ENCODE data around the gene REG1B. TPM values are rescaled to one million over a fixed set of nuclear protein-coding genes. Genes with fewer than 3 reads are reported as not detected.

The REG1B gene
- total and polyA plus RNA-seq, 2 donors (not counting 1 experiment from before 2014, with no cell fraction given), result not detected

DNA sequence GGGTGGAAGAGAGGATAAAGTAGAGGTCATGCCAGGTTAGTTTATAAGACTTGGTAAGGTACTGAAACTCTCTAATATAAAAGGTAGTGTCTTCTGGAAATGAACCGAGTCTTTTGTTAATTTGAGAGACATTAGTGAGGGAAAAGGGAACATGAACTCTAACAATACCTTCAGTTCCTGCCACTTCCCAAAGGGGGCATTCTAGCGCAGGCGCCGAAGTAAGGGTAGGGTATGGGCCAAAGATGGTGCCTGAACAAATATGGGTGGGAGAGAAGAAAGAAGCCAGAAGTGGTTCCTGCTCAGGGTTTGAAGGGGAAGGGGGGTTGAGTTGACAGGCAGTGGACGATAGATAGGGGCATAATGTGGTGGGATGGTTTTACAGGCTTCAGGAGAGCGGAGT lies 10.1 kb upstream of the REG1B start:
- Histone ChIP-seq H3K4me2 (replicated peaks; ENCODE audit: low read depth, low read length, poor library complexity, severe bottlenecking) (no peak overlapping the region), H3K4me1 (ENCODE audit: control insufficient read depth in 2 of 2, insufficient read depth in 2 of 2, low read length in 2 of 2) (peaks cover 23 to 24% of the 10 kb centered on the region in 2 donors), H3K9ac (ENCODE audit: low read length) (no peak overlapping the region), H3K36me3 (replicated peaks in 1 of 2; ENCODE audit: control extremely low read depth in 1 of 2, control insufficient read depth in 1 of 2, extremely low read depth in 1 of 2, insufficient read depth in 2 of 2, low read length in 1 of 2) (no peaks in the 10 kb centered on the region), H3K27me3 (replicated peaks in 1 of 4; ENCODE audit: control extremely low read depth in 1 of 4, control insufficient read depth in 3 of 4, insufficient read depth in 4 of 4, low read length in 3 of 4) (no peaks in the 10 kb centered on the region), H3K4me3 (ENCODE audit: control extremely low read depth in 1 of 5, extremely low read depth in 1 of 5, insufficient read depth in 1 of 5, low read depth in 2 of 5, low read length in 4 of 5) (no peak overlapping the region), H2AFZ (ENCODE audit: insufficient read depth, low read depth, low read length, poor library complexity, severe bottlenecking) (no peak overlapping the region), H3K79me2 (ENCODE audit: control insufficient read depth, insufficient read depth, low read length) (no peaks in the 10 kb centered on the region), H4K20me1 (ENCODE audit: control insufficient read depth, insufficient read depth, low read length, poor library complexity, severe bottlenecking) (no peaks in the 10 kb centered on the region), H3K27ac (ENCODE audit: low read length in 2 of 2) (no peak overlapping the region), H3K9me3 (ENCODE audit: control extremely low read depth in 1 of 3, control insufficient read depth in 2 of 3, insufficient read depth in 1 of 3, low read length in 2 of 3) (peaks cover 4 to 21% (median 8%) of the 10 kb centered on the region in 3 donors)
- ATAC-seq (ENCODE audit: low read depth) (no peak), DNase-seq (no peak)
- Mint-ChIP-seq H3K27ac (no peak overlapping the region), H3K4me3 (no peak overlapping the region), H3K27me3 (no peaks in the 10 kb centered on the region), H3K9me3 (ENCODE audit: insufficient read depth) (peaks cover 10% of the 10 kb centered on the region), H3K4me1 (peaks cover 29% of the 10 kb centered on the region)
- ChIA-PET POLR2A (no interaction called here), CTCF (no interaction called here)
- TF ChIP-seq EZH2 (IDR thresholded peaks at IDR 0.05; ENCODE audit: borderline replicate concordance, insufficient read depth, low read depth, low read length, poor library complexity, severe bottlenecking), result no peak
- TF ChIP-seq, protein P1, sequence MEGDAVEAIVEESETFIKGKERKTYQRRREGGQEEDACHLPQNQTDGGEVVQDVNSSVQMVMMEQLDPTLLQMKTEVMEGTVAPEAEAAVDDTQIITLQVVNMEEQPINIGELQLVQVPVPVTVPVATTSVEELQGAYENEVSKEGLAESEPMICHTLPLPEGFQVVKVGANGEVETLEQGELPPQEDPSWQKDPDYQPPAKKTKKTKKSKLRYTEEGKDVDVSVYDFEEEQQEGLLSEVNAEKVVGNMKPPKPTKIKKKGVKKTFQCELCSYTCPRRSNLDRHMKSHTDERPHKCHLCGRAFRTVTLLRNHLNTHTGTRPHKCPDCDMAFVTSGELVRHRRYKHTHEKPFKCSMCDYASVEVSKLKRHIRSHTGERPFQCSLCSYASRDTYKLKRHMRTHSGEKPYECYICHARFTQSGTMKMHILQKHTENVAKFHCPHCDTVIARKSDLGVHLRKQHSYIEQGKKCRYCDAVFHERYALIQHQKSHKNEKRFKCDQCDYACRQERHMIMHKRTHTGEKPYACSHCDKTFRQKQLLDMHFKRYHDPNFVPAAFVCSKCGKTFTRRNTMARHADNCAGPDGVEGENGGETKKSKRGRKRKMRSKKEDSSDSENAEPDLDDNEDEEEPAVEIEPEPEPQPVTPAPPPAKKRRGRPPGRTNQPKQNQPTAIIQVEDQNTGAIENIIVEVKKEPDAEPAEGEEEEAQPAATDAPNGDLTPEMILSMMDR (IDR thresholded peaks at IDR 0.05), result no peak
- 85% methylated on average over 2 of the region's 6 CpGs for WGBS (ENCODE audit: insufficient coverage)
- intact Hi-C loops (cut with micrococcal nuclease), result no loop called here

DNA sequence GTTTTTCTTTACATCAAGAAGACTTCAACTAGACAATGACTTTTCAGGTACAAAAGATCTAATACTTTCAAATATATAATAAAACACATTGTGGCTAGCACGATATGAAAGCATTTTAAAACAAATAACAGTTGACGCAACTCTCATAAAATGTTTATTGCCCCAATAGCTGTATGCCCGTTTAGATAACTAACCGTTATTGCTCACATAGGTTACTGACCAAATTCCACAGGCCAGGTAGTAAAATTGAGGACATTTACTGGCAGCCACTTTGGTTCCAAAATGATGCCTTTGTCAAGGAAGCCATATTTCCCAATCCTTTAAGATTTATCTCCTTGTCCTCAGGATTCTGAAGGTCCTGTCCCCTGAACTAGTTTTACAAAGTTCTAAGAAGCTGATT lies 2.9 kb upstream of the REG1B start:
- peaks cover under 1% of the 10 kb centered on the region for H3K4me1 Mint-ChIP-seq
- Histone ChIP-seq H3K79me2 (ENCODE audit: control insufficient read depth, insufficient read depth, low read length) (no peaks in the 10 kb centered on the region), H3K4me1 (ENCODE audit: control insufficient read depth in 2 of 2, insufficient read depth in 2 of 2, low read length in 2 of 2) (no peaks in the 10 kb centered on the region), H3K27ac (ENCODE audit: low read length in 2 of 2) (no peak overlapping the region), H3K4me3 (ENCODE audit: control extremely low read depth in 1 of 5, extremely low read depth in 1 of 5, insufficient read depth in 1 of 5, low read depth in 2 of 5, low read length in 4 of 5) (no peak overlapping the region), H3K27me3 (replicated peaks in 1 of 4; ENCODE audit: control extremely low read depth in 1 of 4, control insufficient read depth in 3 of 4, insufficient read depth in 4 of 4, low read length in 3 of 4) (no peaks in the 10 kb centered on the region), H2AFZ (ENCODE audit: insufficient read depth, low read depth, low read length, poor library complexity, severe bottlenecking) (no peak overlapping the region), H3K36me3 (replicated peaks in 1 of 2; ENCODE audit: control extremely low read depth in 1 of 2, control insufficient read depth in 1 of 2, extremely low read depth in 1 of 2, insufficient read depth in 2 of 2, low read length in 1 of 2) (no peaks in the 10 kb centered on the region), H4K20me1 (ENCODE audit: control insufficient read depth, insufficient read depth, low read length, poor library complexity, severe bottlenecking) (no peaks in the 10 kb centered on the region), H3K9me3 (ENCODE audit: control extremely low read depth in 1 of 3, control insufficient read depth in 2 of 3, insufficient read depth in 1 of 3, low read length in 2 of 3) (no peaks in the 10 kb centered on the region), H3K9ac (ENCODE audit: low read length) (no peak overlapping the region), H3K4me2 (replicated peaks; ENCODE audit: low read depth, low read length, poor library complexity, severe bottlenecking) (no peak overlapping the region)
- no peak for ATAC-seq (ENCODE audit: low read depth)
- H3K4me3 Mint-ChIP-seq, result no peak overlapping the region
- TF ChIP-seq, protein P1 (IDR thresholded peaks at IDR 0.05), result no peak
- TF ChIP-seq EZH2 (IDR thresholded peaks at IDR 0.05; ENCODE audit: borderline replicate concordance, insufficient read depth, low read depth, low read length, poor library complexity, severe bottlenecking), result no peak
- ChIA-PET POLR2A (no interaction called here), CTCF (no interaction called here)
- H3K9me3 Mint-ChIP-seq (ENCODE audit: insufficient read depth), result no peaks in the 10 kb centered on the region
- intact Hi-C loops (cut with micrococcal nuclease), result no loop called here
- H3K27ac Mint-ChIP-seq, result no peak overlapping the region
- DNase-seq, result no peak
- 89% methylated on average over 4 of the region's 4 CpGs for WGBS (ENCODE audit: insufficient coverage)
- H3K27me3 Mint-ChIP-seq, result no peaks in the 10 kb centered on the region

Data from B cell (primary cell).